NCI-H1930 (cell line): ENCODE measurements around the gene FZD2.

Source experiments
- DNase-seq, 2 experiments: peaks; one replicate each; lab custom pipeline; 2025; lab: John Stamatoyannopoulos, UW

Gene FZD2

GRCh38 chr17:44607836-44608690, 50.8 kb downstream of the FZD2 start:
- DNase-seq, result peak in 1 of 2 experiments; percentile 15

- DNase-seq, result no peak
Measured at GRCh38 chr17:44608727-44609435, 51.6 kb downstream of the FZD2 start.

GRCh38 chr17:44610331-44610730, 53.0 kb downstream of the FZD2 start:
- no peak for DNase-seq
